COLO668 (cell line): ENCODE measurements around the gene ZSWIM8.
"Not testable (repeated sequence)": the region's sequence is repeated elsewhere in the genome, so short reads cannot be mapped to it uniquely, and the experiment has no call there.

ENCODE experiments used
- DNase-seq: peaks from one replicate; lab custom pipeline; 2025; ENCODE audit not compliant: unreplicated experiment; lab: John Stamatoyannopoulos, UW

Gene ZSWIM8

GRCh38 chr10:73773152-73773879 is 12.1 kb upstream of the ZSWIM8 start:
- no peak for DNase-seq

- no peak for DNase-seq
These were observed 10.8 kb upstream of the ZSWIM8 start for GRCh38 chr10:73774637-73775036.

- no peak for DNase-seq
These were observed 6.4 kb upstream of the ZSWIM8 start for GRCh38 chr10:73779018-73779417.

- no peak for DNase-seq
These were observed 5.7 kb upstream of the ZSWIM8 start for GRCh38 chr10:73779539-73780197.

DNA sequence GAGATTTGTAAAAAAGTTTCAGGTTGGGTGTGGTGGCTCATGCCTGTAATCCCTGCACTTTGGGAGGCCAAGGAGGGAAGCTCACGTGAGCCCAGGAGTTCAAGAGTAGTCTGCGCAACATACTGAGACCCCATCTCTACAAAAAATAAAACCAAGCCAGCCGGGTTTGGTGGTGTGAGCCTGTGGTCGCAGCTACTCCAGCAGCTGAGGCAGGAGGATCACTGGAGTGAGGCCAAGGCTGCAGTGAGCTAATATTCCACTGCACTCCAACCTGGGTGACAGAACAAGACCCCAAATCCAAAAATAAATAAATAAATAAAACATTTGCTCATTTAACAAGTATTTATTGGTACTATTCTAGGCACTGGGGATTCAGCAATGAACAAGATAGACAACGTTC is 5.1 kb upstream of the ZSWIM8 start:
- no peak for DNase-seq

GRCh38 chr10:73780966-73781365 is 4.4 kb upstream of the ZSWIM8 start:
- DNase-seq, result no peak

- no peak for DNase-seq
These were observed 3.9 kb upstream of the ZSWIM8 start for GRCh38 chr10:73781548-73781878.

- peak; percentile 80 for DNase-seq
These were observed 3.3 kb upstream of the ZSWIM8 start, which contains the start of gene CHCHD1 for GRCh38 chr10:73781879-73782748. TSS of gene CHCHD1 (plus strand) at chr10:73782048. CDS start at chr10:73782076, 28 bp downstream.

DNA sequence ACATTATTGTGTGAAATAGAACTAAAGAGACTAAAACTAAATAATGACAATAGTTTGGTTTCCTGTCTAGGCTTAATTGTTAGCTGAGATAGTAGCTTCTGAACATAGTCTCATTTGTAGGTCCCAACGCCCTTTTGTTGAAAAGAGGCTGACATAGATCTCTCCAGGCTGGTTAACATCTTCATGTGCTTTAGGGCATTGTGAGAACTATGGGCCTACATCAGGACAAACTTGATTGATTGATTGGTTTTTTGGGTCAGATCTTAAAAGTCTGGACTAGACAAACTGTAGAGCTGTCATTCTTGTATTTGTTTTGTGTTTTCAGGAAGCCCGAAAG is 2.7 kb upstream of the ZSWIM8 start:
- no peak for DNase-seq

DNA sequence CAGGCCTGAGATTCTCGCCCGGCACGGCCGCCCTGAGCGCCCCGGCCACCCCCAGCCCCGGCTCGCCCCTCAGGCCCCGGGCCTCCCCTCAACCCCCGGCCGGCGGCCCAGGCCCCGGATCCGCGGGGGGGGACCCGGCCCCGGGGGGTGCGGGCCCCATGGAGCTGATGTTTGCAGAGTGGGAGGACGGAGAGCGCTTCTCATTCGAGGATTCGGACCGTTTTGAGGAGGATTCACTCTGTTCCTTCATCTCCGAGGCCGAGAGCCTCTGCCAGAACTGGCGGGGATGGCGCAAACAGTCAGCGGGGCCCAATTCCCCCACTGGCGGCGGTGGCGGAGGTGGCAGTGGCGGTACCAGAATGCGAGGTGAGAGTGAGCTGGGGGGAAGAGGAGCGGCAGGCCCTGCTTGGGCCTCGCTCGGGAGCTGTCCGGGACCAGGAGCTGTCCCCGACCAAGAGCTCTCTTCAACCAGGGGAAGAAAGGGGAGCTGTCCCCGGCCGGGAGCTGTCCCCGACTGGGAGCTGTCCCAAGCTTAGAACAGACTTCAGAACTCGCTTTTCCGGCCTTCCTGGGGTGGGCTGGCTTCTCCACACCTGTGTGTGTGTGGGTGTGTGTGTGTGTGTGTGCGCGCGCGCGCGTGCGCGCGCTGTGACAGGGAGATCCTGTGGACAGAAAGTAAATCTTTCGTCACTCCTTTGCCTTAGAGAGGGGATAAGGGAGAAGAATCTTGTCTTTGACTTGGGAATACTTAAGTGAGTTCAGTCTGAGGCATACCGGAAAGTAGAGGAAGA is 510 bp downstream of the ZSWIM8 start:
- DNase-seq, result peak; percentile 29

GRCh38 chr10:73786512-73786885 is 1.1 kb downstream of the ZSWIM8 start:
- DNase-seq, result no peak

GRCh38 chr10:73787031-73787800 is 1.8 kb downstream of the ZSWIM8 start:
- not testable (repeated sequence) for DNase-seq

DNA sequence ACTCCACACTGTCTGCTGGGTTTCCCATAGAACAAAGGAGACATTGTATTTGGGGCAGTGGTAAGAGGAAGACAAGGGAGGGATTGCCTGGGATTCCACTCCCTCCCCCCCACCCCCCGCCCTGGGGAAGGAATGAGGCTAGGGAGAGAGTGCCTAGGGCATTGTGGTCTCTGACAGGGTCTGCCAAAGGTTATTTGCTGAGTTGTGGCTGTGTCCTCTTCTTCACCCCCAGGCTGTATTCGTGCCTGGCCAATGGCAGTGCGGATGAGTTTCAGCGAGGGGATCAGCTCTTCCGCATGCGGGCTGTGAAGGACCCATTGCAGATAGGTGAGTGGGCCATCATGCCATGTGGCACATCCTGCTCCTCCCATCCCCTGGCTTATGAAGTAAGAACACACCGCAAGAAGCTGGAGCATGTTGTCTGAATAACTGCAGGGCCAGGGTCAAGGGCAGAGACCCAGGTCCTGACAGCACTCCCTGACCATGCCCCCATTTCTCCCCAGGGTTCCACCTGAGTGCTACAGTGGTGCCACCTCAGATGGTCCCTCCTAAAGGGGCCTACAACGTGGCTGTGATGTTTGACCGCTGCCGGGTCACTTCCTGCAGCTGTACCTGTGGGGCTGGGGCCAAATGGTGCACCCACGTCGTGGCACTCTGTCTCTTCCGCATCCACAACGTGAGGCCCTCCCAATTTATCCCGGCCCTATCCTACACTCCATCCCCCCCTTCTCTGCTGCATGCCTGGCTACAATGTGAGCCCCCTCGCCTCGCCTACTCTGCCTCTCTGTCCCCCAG is 3.7 kb downstream of the ZSWIM8 start:
- DNase-seq, result no peak

- no peak for DNase-seq
These were observed 4.3 kb downstream of the ZSWIM8 start for GRCh38 chr10:73789659-73790055.

DNA sequence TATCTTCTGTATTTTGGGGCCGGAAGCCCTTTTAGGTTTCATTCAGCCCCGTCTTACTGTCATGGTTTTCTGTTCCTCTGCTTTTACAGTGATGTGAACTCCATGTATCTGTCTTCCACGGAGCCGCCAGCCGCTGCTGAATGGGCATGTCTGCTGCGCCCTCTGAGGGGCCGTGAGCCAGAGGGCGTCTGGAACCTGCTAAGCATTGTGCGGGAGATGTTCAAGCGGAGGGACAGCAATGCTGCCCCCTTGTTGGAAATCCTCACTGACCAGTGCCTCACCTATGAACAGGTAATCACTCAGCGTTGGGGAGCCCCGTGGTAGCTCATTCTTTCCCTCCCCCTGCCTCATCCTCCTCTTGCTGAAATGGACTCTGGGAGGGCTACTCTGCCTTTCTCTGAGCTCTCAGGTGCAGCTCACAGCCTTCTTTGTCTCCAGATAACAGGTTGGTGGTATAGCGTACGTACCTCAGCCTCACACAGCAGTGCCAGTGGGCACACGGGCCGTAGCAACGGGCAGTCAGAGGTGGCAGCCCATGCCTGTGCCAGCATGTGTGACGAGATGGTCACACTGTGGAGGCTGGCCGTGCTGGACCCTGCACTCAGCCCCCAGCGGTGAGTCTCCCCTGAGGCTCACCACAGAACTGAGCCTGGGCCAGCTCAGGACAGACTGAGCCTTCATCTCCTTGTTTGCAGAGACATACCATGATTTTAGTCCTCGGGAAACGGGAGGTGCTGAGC is 5.7 kb downstream of the ZSWIM8 start:
- DNase-seq, result no peak

- no peak for DNase-seq
These were observed 6.5 kb downstream of the ZSWIM8 start for GRCh38 chr10:73791871-73792400.

DNA sequence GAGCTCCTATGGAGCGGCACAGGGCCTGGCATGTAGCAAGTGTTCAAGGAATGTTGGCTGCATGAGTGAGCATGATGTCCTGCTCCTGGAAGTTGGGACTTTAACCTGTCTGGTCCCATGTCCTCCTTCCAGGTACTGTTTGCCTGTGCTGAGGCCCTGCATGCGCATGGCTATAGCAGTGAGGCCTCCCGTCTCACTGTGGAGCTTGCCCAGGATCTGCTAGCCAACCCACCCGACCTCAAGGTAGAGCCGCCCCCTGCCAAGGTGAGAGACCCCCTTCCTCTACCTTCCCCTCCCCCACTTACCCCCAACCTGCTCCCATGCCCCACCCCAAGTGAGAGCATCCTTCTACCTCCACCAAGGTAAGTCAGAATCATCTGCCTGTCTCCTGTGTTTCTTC is 8.1 kb downstream of the ZSWIM8 start:
- DNase-seq, result no peak

DNA sequence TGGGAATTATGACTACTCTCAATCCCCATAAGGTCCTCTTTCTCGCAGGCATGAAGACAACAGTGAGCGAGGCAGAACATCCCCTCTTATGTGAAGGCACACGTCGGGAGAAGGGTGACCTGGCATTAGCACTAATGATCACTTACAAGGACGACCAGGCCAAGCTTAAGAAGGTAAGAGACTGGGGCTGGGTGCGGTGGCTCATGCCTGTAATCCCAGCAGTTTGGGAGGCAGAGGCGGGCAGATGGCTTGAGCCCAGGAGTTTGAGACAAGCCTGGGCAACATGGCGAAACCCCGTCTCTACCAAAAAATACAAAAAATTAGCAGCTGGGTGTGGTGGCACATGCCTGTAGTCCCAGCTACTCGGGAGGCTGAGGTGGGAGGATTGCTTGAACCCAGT is 10.1 kb downstream of the ZSWIM8 start:
- DNase-seq, result not testable (repeated sequence)

DNA sequence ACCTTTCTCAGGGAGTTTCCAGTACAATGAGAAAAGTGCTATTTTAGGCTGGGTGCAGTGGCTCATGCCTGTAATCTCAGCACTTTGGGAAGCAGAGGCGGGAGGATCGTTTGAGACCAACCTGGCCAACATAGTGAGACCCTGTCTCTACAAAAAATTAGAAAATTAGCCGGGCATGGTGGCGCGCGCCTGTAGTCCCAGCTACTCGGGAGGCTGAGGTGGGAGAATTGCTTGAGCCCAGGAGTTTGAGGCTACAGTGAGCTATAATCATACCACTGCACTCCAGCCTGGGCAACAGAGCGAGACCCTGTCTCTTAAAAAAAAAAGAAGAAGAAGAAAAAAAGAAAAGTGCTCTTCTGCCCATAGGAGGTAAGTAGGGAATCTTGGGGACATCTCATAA is 10.6 kb downstream of the ZSWIM8 start:
- not testable (repeated sequence) for DNase-seq
